ENCODE data around the gene DCAF4L1.

DCAF4L1 gene

DNA sequence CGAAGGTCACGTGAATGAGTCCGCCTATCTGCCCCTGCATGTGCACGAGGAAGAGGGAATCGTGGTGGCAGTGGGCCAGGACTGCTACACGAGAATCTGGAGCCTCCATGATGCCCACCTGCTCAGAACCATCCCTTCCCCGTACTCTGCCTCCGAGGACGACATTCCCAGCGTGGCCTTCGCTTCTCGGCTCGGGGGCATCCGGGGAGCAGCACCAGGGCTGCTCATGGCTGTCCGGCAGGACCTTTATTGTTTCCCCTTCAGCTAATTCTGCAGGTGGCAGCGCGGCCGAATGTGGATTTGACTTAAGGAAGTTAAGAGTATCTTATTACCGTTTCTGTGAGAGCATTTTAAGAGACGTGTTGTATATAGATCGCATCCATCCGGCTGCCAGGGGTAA lies 1.2 kb downstream of the DCAF4L1 start:
- intact Hi-C loops (cut with DNase I): no loop called here
- DNase-seq: no peak

DNA sequence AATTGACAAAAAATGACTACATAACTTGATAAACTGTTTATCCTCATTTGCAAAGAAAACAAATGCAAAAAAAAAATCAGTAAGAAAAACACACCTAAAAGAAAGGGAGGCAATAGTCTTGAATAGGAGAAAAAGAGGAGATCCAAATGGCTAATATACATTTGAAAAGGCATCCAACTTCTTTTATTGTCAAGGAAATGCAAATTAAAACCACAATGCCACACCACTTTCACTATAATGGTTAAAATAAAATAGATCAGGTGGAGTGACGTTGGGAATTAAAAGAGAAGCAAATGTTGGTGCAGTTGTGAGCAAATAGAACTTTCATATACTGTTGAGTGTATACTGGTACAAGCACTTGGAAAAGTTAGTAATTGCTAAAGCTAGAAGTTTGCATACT lies 3.6 kb downstream of the DCAF4L1 start:
- intact Hi-C loops (cut with DNase I): no loop called here
- no peak for DNase-seq

- DNase-seq: peak in 1 of 42 donors; percentile 42
- intact Hi-C loops (cut with DNase I): loop anchor here (5.0 kb wide), 1 partner anchor 53 kb away; the partner anchor contains the start of gene TMEM33
Observed at GRCh38 chr4:41989994-41990364, 8.4 kb downstream of the DCAF4L1 start.

DNA sequence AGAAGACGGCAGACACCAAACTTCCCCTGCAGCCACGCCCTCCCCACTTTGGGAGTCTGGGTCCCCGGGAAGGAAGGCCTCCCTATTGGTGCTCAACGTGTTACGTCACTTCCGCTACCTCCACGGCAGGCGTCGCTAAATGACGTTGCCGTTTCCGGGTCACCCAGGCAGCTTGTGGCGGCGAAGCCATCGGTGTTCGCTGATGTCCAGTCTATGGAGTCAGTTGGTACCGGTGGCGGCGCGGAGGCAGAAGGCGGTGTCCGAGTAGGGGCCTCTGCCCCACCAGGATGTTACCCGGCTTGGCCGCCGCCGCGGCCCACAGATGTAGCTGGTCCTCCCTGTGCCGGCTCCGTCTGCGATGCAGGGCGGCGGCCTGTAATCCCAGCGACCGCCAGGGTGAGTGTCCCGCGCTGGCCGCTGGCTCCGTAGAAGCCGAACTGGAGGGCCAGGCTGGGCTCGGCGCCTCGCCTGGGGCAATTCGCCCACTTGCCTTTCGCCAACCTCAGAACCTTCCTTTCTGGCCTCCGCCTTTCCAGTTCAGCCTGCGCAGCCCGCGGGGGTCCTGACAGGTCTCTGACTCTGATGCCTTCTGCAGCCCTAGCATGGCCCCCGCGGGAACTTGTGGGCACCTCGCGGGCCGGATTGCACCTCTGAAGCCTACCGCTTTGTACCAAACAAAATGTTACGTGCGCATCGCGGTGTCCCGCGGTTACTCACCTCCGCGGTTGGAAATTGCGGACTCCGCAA lies 9.0 kb downstream of the DCAF4L1 start, which contains the start of gene SLC30A9:
SLC30A9 (plus strand) TSS at position 166 of the 747 bp plus-strand sequence; CDS start at position 288, 122 bp downstream.
- intact Hi-C loops (cut with DNase I): loop anchor here (5.0 kb wide), 1 partner anchor 53 kb away; the partner anchor contains the start of gene TMEM33
- DNase-seq: peak; percentile 96 to 99 (median 98)

DNA sequence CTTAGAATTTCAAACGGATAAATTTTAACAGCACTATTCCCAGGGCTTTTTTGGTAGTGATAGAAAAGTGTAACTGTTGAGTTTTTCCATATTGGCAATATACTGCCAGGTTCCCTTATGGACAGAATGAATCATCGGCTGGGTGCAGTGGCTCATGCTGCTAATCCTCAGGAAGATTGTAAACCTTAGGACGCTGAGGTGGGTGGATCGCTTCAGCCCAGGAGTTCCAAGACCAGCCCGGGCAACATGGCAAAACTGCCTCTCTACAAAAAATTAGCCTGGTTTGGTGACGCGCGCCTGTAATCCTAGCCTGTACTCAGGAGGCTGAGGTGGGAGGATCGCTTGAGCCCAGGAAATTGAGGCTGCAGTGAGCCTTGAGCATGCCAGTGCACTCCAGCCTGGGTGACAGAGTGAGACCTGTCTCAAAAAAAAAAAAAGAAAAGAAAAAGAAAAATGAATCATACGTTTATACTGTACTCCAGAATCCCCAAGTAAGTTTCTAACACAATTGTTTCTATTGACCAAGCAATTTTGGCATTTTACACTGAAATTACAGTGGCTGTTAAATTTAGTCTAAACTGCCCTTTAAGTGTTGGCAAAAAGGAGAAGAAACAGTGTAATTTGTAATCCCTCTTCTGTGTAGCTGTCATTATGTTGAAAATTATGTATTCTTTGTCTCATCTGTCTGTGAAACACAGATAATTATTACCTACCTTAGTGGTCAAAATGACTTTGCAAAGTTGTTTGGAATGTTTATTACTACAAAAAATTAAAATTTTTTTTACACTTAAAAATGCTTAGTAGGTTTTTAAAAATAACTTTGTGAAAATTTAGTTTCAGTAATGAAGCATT lies 10.6 kb downstream of the DCAF4L1 start:
- DNase-seq: no peak
- intact Hi-C loops (cut with DNase I): loop anchor here (5.0 kb wide), 1 partner anchor 55 kb away; the partner anchor contains the start of gene TMEM33

DNA sequence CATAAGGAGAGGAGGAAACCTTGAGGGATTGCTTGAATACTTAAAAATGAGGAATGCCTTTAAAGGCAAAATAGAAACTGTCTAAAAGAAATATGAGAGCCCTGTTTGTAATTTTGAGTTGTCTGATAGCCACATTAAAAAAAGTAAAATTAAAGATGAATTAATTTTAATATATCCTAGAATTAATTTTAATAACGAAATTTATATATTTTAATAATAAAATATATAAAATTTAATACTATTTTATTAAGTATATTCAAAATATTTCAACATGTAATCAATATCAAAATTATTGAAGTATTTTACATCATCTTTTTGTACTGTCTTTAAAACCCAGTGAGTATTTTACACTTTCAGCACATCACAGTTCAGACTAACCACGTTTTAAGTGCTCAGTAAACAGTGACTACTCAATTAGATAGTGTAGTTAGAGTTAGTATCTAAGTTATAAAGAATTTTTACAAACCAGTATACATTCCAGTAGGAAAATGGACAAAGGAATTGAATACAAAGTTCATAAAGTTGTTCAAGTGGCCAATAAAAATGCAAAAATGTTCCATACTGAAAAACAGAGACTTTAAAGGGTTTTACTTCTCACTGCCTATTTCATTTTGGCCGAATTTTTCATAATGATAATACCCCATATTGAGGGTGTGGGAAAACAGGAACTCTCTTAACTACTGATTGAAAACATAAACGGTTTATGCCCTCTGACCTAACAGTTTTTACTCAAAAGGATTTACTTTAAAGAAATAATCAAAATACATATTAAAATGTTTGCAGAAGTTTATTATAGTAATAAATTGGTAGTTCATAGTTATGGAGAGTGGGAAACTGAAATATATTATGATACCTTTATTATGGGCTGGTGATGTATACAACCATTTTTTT lies 11.7 kb downstream of the DCAF4L1 start:
- DNase-seq: no peak
- intact Hi-C loops (cut with DNase I): loop anchor here (5.0 kb wide), 1 partner anchor 56 kb away; the partner anchor contains the start of gene TMEM33

DNA sequence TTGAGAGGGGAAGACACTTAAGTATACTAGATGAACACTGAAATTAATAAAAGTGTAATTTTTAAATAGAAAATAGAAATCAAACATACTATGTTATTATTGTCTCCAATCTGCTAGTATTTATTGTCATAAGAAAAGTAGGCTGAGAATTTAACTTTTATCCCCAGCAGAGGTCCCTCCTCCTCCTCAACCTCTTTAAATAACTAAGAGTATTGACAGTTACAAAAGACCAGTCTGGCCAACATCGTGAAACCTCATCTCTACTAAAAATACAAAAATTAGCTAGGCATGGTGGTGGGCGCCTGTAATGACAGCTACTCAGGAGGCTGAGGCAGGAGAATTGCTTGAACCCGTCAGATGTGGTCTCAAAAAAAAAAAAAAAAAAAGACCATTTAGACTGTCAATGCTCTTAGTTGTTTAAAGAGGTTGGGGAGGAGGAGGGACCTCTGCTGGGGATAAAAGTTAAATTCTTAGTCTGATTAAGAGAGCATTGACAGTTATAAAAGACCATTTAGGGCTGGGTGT lies 13.0 kb downstream of the DCAF4L1 start:
- DNase-seq: no peak
- intact Hi-C loops (cut with DNase I): loop anchor here (5.0 kb wide), 1 partner anchor 57 kb away; the partner anchor contains the start of gene TMEM33

- DNase-seq: no peak
- intact Hi-C loops (cut with DNase I): no loop called here
Observed at GRCh38 chr4:41998019-41998418, 16.5 kb downstream of the DCAF4L1 start.

DNA sequence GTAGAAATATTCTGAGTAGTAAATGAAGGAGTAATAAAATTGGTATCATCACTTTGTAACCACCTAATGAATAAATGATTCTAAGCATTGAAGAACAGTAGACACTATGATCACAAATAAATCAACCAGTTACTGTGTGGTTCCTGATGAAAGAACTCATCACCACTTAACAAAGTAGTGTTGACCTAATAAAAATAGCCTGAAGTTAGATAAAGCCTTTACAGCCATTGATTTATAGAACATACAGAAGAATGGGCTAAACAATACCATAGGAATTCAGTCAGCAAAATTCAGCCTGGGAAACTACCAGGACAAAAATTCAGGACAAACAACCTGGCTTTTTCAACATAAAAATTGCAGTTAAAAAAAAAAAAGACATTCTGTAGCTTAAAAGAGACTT lies 17.8 kb downstream of the DCAF4L1 start:
- no peak for DNase-seq
- intact Hi-C loops (cut with DNase I): no loop called here

- intact Hi-C loops (cut with DNase I): no loop called here
- DNase-seq: no peak
Observed at GRCh38 chr4:42008011-42008786, 26.6 kb downstream of the DCAF4L1 start.

DNA sequence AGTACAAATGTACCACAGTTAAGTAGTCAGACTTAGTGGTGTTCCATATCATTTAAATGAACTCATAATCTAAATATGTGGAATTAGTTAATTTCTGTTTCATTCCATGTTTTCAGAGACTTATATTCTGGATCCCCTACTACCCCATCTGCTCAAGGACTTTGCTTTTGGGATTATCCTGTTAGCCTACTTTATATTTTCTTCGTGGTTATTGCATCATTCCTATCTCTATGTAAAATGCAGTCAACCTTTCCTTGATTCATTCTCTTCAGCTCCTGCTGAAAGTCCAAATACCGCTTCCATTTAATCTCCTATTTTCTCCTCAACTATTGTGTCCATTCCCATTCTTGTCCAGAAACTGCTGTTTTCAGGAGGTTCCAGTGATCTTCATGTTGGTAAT lies 33.9 kb downstream of the DCAF4L1 start:
- no peak for DNase-seq
- intact Hi-C loops (cut with DNase I): no loop called here

GRCh38 chr4:42018451-42018850 lies 36.9 kb downstream of the DCAF4L1 start:
- no peak for DNase-seq
- intact Hi-C loops (cut with DNase I): no loop called here

All from head of caudate nucleus (tissue), 42 donors.